Measurements from ENCODE around the gene IGSF23.

DNA sequence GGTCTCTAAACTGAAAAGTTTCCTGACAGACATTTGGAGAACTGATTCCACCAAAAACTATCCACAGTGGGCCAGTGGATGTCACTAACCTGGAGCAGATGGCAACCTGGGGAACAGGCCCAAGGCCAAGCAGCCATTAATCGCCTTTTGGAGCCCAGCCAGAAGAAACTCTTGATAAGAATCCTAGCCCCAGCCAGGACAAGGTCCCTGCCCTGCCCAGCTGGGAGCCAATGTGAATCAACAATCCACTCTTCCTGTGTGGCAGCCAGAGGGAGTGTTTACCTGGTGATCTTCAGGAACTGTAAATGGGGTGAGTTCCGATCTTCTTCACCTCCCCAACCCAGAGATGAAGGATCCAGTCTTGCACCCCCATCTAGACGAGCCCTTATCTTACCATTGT is 14.5 kb upstream of the IGSF23 start:
- TF ChIP-seq EP300 (IDR thresholded peaks at IDR 0.05; ENCODE audit: low read depth): no peak
- TF ChIP-seq, protein P1, sequence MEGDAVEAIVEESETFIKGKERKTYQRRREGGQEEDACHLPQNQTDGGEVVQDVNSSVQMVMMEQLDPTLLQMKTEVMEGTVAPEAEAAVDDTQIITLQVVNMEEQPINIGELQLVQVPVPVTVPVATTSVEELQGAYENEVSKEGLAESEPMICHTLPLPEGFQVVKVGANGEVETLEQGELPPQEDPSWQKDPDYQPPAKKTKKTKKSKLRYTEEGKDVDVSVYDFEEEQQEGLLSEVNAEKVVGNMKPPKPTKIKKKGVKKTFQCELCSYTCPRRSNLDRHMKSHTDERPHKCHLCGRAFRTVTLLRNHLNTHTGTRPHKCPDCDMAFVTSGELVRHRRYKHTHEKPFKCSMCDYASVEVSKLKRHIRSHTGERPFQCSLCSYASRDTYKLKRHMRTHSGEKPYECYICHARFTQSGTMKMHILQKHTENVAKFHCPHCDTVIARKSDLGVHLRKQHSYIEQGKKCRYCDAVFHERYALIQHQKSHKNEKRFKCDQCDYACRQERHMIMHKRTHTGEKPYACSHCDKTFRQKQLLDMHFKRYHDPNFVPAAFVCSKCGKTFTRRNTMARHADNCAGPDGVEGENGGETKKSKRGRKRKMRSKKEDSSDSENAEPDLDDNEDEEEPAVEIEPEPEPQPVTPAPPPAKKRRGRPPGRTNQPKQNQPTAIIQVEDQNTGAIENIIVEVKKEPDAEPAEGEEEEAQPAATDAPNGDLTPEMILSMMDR (IDR thresholded peaks at IDR 0.05): peak in 1 of 5 experiments; percentile 37
- TF ChIP-seq POLR2AphosphoS5 (IDR thresholded peaks at IDR 0.05): peak in 2 of 3 donors; percentile 40 to 53

Data from transverse colon (tissue), 4 donors.